ENCODE results near the gene TAAR2.

DNA sequence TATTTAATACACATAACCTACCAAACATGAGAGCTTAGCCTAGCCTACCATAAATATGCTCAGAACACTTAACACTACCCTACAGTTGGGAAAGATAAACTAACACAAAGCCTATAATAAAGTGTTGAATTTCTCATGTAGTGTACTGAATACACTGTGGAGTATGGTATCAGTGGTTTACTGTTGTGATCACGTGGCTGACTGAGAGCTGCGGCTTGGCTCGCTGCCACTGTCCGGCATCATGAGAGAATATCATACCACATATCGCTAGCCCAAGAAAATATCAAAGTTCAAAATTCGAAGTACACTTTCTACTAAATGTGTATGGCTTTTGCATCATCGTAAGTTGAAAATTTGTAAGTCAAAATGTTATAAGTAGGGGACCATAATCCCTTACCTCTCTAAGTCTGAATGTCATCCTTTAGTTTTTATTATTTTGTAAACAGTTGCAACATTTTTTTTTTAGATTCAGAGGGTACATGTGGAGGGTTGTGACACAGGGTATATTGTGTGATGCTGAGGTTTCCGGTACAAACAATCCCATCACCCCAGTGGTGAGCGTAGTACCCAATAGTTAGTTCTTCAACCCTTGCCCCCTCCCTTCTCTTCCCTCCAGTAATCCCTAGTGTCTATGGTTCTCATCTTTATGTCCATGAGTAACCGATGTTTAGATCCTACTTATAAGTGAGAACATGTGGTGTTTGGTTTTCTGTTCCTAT is 49.5 kb upstream of the TAAR2 start:
- TF ChIP-seq POLR2A (IDR thresholded peaks at IDR 0.05; ENCODE audit: low read length) (no peak), GATA1 (IDR thresholded peaks at IDR 0.05; ENCODE audit: low read depth, low read length) (no peak)
